HepG2 (cell line): ENCODE measurements around the gene ZNRD2. TPM values are rescaled to one million over a fixed set of nuclear protein-coding genes. Genes with fewer than 3 reads are reported as not detected.

ENCODE experiments used
- AKAP8 ChIP-seq: sonication (generic); formaldehyde crosslinking; IDR thresholded peaks from 2 replicates; pipeline ENCODE4 v1.5.1; 2020; ENCODE audit warnings: mild to moderate bottlenecking, missing genetic modification reagents
- BCLAF1 ChIP-seq: fragments of 450-650 bp; IDR thresholded peaks from 2 replicates; pipeline ENCODE4 v1.6.1; 2017; ENCODE audit warnings: mild to moderate bottlenecking
- ELF3 ChIP-seq: IDR thresholded peaks from 2 replicates; pipeline ENCODE4 v1.6.1; 2016; ENCODE audit warnings: missing genetic modification reagents, missing compliant biosample characterization
- GABPB1 ChIP-seq: IDR thresholded peaks from 2 replicates; pipeline ENCODE4 v1.6.1; 2016; ENCODE audit warnings: mild to moderate bottlenecking, missing genetic modification reagents, moderate library complexity, missing compliant biosample characterization
- GPBP1L1 ChIP-seq: sonication (generic); formaldehyde crosslinking; IDR thresholded peaks from 2 replicates; pipeline ENCODE4 v1.5.0; 2020; ENCODE audit warnings: mild to moderate bottlenecking, missing genetic modification reagents
- HINFP ChIP-seq: sonication (generic); formaldehyde crosslinking; IDR thresholded peaks from 2 replicates; pipeline ENCODE4 v1.4.0; 2020; ENCODE audit warnings: low read depth, mild to moderate bottlenecking, missing genetic modification reagents
- PAF1 ChIP-seq: IDR thresholded peaks from 2 replicates; pipeline ENCODE4 v1.6.1; 2016; ENCODE audit warnings: missing genetic modification reagents, missing compliant biosample characterization
- RXRB ChIP-seq: IDR thresholded peaks from 2 replicates; pipeline ENCODE4 v1.6.1; 2016; ENCODE audit warnings: borderline replicate concordance, missing genetic modification reagents, missing compliant biosample characterization
- SRSF1 ChIP-seq: fragments of 200-400 bp; formaldehyde crosslinking; optimal IDR thresholded peaks from 2 replicates; pipeline ENCODE3; 2017; ENCODE audit warnings: mild to moderate bottlenecking, low read depth, low read length, moderate library complexity
- polyA plus RNA-seq, 8 experiments: library from polyadenylated mRNA; depleted of rRNA in 3 of 8; stranded (reverse) in 7 of 8; unstranded in 1 of 8; fragments of >200 nt; fragmentation: Illumina TruSeq in 4 of 8; extraction: Trizol in 4 of 8; gene quantifications; 2 replicates each; pipeline versions ENCODE4 v1.2.1 to v1.2.3, GENCODE V29; 2011 to 2016; ENCODE audit warnings: low read depth in 4 of 8, missing spikeins in 1 of 8, mixed read lengths in 1 of 8; ENCODE audit not compliant: insufficient read depth in 1 of 8
- total RNA-seq, 5 experiments: library from RNA; depleted of rRNA; stranded (reverse); fragments of >200 nt; fragmentation: Illumina TruSeq; extraction: Trizol; gene quantifications; 2 replicates each; pipeline ENCODE4 v1.2.3, GENCODE V29; 2016; ENCODE audit warnings: low read depth in 1 of 5
- TF ChIP-seq, protein P1 (sequence below): IDR thresholded peaks from 2 replicates; pipeline ENCODE4 v1.6.1; 2016; ENCODE audit warnings: low read depth, missing genetic modification reagents, missing compliant biosample characterization
- TF ChIP-seq, protein P2 (sequence below): sonication (generic); formaldehyde crosslinking; IDR thresholded peaks from 2 replicates; pipeline ENCODE4 v1.4.0; 2020; ENCODE audit warnings: mild to moderate bottlenecking, missing genetic modification reagents, borderline replicate concordance
- TF ChIP-seq, protein P3 (sequence below): sonication (generic); formaldehyde crosslinking; IDR thresholded peaks from 2 replicates; pipeline ENCODE4 v1.4.0; 2020; ENCODE audit warnings: missing genetic modification reagents

ZNRD2 gene
- total and polyA plus RNA-seq, 2 of the 13 experiments (the other 11 are each of a cell fraction or from before 2014, with no cell fraction given) = 29.2 to 34.0 TPM

- TF ChIP-seq, protein P1, sequence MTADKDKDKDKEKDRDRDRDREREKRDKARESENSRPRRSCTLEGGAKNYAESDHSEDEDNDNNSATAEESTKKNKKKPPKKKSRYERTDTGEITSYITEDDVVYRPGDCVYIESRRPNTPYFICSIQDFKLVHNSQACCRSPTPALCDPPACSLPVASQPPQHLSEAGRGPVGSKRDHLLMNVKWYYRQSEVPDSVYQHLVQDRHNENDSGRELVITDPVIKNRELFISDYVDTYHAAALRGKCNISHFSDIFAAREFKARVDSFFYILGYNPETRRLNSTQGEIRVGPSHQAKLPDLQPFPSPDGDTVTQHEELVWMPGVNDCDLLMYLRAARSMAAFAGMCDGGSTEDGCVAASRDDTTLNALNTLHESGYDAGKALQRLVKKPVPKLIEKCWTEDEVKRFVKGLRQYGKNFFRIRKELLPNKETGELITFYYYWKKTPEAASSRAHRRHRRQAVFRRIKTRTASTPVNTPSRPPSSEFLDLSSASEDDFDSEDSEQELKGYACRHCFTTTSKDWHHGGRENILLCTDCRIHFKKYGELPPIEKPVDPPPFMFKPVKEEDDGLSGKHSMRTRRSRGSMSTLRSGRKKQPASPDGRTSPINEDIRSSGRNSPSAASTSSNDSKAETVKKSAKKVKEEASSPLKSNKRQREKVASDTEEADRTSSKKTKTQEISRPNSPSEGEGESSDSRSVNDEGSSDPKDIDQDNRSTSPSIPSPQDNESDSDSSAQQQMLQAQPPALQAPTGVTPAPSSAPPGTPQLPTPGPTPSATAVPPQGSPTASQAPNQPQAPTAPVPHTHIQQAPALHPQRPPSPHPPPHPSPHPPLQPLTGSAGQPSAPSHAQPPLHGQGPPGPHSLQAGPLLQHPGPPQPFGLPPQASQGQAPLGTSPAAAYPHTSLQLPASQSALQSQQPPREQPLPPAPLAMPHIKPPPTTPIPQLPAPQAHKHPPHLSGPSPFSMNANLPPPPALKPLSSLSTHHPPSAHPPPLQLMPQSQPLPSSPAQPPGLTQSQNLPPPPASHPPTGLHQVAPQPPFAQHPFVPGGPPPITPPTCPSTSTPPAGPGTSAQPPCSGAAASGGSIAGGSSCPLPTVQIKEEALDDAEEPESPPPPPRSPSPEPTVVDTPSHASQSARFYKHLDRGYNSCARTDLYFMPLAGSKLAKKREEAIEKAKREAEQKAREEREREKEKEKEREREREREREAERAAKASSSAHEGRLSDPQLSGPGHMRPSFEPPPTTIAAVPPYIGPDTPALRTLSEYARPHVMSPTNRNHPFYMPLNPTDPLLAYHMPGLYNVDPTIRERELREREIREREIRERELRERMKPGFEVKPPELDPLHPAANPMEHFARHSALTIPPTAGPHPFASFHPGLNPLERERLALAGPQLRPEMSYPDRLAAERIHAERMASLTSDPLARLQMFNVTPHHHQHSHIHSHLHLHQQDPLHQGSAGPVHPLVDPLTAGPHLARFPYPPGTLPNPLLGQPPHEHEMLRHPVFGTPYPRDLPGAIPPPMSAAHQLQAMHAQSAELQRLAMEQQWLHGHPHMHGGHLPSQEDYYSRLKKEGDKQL = no peak
- TF ChIP-seq BCLAF1 (no peak), GABPB1 (CRISPR knock-in tag) (peak; percentile 89), GPBP1L1 (CRISPR knock-in tag) (no peak), SRSF1 (no peak), RXRB (CRISPR knock-in tag) (peak; percentile 47; the same call in 1 of the 2 replicates), HINFP (CRISPR knock-in tag) (peak; percentile 88), AKAP8 (0 out of 2 replicates have a peak, but pooled peaks have one; percentile 60), PAF1 (CRISPR knock-in tag) (no peak), ELF3 (peak; percentile 45; the same call in 1 of the 2 replicates)
- TF ChIP-seq, protein P2, sequence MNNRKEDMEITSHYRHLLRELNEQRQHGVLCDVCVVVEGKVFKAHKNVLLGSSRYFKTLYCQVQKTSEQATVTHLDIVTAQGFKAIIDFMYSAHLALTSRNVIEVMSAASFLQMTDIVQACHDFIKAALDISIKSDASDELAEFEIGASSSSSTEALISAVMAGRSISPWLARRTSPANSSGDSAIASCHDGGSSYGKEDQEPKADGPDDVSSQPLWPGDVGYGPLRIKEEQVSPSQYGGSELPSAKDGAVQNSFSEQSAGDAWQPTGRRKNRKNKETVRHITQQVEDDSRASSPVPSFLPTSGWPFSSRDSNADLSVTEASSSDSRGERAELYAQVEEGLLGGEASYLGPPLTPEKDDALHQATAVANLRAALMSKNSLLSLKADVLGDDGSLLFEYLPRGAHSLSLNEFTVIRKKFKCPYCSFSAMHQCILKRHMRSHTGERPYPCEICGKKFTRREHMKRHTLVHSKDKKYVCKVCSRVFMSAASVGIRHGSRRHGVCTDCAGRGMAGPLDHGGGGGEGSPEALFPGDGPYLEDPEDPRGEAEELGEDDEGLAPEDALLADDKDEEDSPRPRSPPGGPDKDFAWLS (CRISPR knock-in tag) = no peak
- TF ChIP-seq, protein P3, sequence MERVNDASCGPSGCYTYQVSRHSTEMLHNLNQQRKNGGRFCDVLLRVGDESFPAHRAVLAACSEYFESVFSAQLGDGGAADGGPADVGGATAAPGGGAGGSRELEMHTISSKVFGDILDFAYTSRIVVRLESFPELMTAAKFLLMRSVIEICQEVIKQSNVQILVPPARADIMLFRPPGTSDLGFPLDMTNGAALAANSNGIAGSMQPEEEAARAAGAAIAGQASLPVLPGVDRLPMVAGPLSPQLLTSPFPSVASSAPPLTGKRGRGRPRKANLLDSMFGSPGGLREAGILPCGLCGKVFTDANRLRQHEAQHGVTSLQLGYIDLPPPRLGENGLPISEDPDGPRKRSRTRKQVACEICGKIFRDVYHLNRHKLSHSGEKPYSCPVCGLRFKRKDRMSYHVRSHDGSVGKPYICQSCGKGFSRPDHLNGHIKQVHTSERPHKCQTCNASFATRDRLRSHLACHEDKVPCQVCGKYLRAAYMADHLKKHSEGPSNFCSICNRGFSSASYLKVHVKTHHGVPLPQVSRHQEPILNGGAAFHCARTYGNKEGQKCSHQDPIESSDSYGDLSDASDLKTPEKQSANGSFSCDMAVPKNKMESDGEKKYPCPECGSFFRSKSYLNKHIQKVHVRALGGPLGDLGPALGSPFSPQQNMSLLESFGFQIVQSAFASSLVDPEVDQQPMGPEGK (CRISPR knock-in tag) = peak; percentile 70
Observed at GRCh38 chr11:65546217-65546958, 23.9 kb upstream of the ZNRD2 start (continued).
